Caki2 (cell line): ENCODE measurements around the gene POLR2L. TPM values are rescaled to one million over a fixed set of nuclear protein-coding genes. Genes with fewer than 3 reads are reported as not detected.
A peak's percentile ranks its signal among the peaks of the same experiment; 100 is the strongest.

Experiments
- DNase-seq: peaks from one replicate; pipeline ENCODE4 v3.0.0-alpha.2; 2015; ENCODE audit warnings: low read depth
- in situ Hi-C: cut with HindIII; loops from 2 replicates; pipeline ENCODE4 v1.10.0; 2016; ENCODE audit warnings: low sequenced_read_pairs, low pct_unique_long_range_greater_than_20kb, mixed read lengths
- total RNA-seq: library from RNA; depleted of rRNA; stranded (reverse); fragments of >200 nt; shearing (Covaris generic); gene quantifications from 2 replicates; pipeline ENCODE4 v1.2.3, GENCODE V29; 2014; ENCODE audit warnings: low replicate concordance

Gene POLR2L
- total RNA-seq, 1 experiment from 2014 or later, result 103 TPM

GRCh38 chr11:844693-845644, 2.6 kb upstream of the POLR2L start:
- peak; percentile 94 for DNase-seq
- in situ Hi-C loops, result no loop called here

GRCh38 chr11:843818-844692, 1.7 kb upstream of the POLR2L start:
- peak; percentile 89 for DNase-seq
- in situ Hi-C loops, result no loop called here

- in situ Hi-C loops, result no loop called here
- DNase-seq, result no peak
Measured at GRCh38 chr11:843086-843734, 881 bp upstream of the POLR2L start.

GRCh38 chr11:841981-842369, 354 bp downstream of the POLR2L start:
- in situ Hi-C loops, result no loop called here
- no peak for DNase-seq

GRCh38 chr11:839875-840617, 2.3 kb downstream of the POLR2L start:
- in situ Hi-C loops, result no loop called here
- DNase-seq, result no peak

- in situ Hi-C loops, result no loop called here
- no peak for DNase-seq
Measured at GRCh38 chr11:839280-839623, 3.1 kb downstream of the POLR2L start.

- no peak for DNase-seq
- in situ Hi-C loops, result no loop called here
Measured at GRCh38 chr11:838441-839279, 3.7 kb downstream of the POLR2L start.

- in situ Hi-C loops, result no loop called here
- DNase-seq, result no peak
Measured at GRCh38 chr11:837990-838307, 4.4 kb downstream of the POLR2L start.

- in situ Hi-C loops, result no loop called here
- no peak for DNase-seq
Measured at GRCh38 chr11:837189-837989, 4.9 kb downstream of the POLR2L start.

- in situ Hi-C loops, result no loop called here
- no peak for DNase-seq
Measured at GRCh38 chr11:836700-837099, 5.6 kb downstream of the POLR2L start.

GRCh38 chr11:836274-836673, 6.1 kb downstream of the POLR2L start:
- in situ Hi-C loops, result no loop called here
- DNase-seq, result no peak

- peak; percentile 98 for DNase-seq
- in situ Hi-C loops, result no loop called here
Measured at GRCh38 chr11:834371-835316, 7.7 kb downstream of the POLR2L start.

GRCh38 chr11:833849-834311, 8.4 kb downstream of the POLR2L start:
- in situ Hi-C loops, result no loop called here
- DNase-seq, result peak; percentile 55

- in situ Hi-C loops, result no loop called here
- DNase-seq, result peak; percentile 70
Measured at GRCh38 chr11:833114-833791, 9.1 kb downstream of the POLR2L start.

GRCh38 chr11:832529-833113, 9.7 kb downstream of the POLR2L start, which contains the start of gene CD151:
CD151 (plus strand) TSS chr11:832952; CDS start chr11:836070, 3,118 bp downstream.
- peak; percentile 71 for DNase-seq
- in situ Hi-C loops, result no loop called here
